Measurements from ENCODE around the gene CHMP3. TPM values are rescaled to one million over a fixed set of nuclear protein-coding genes. Genes with fewer than 3 reads are reported as not detected.

Gene CHMP3
- total RNA-seq, 2 donors from 2014 or later: 59.6 to 60.2 TPM

- DNase-seq: peak in 1 of 2 donors; percentile 19
- Mint-ChIP-seq H3K4me3 (peak overlapping the region; percentile 57 to 74), H3K27me3 (ENCODE audit: low read depth) (no peaks in the 10 kb centered on the region), H3K4me1 (ENCODE audit: low read depth) (peaks cover 49% of the 10 kb centered on the region), H3K9me3 (no peaks in the 10 kb centered on the region), H3K27ac (peak overlapping the region; percentile 88), H3K36me3 (ENCODE audit: insufficient read depth in 2 of 2) (peaks cover 11 to 33% of the 10 kb centered on the region in 2 donors)
- ATAC-seq (replicated peaks in 1 of 2): peak; percentile 37 to 45
Measured at GRCh38 chr2:86468162-86469033, 94.8 kb downstream of the CHMP3 start.

GRCh38 chr2:86466306-86466705 is 96.9 kb downstream of the CHMP3 start:
- ATAC-seq (replicated peaks in 1 of 2): no peak
- H3K9me3 Mint-ChIP-seq: peaks cover 0 to 3% of the 10 kb centered on the region in 2 donors
- H3K36me3 Mint-ChIP-seq (ENCODE audit: insufficient read depth in 2 of 2): peaks cover 18 to 35% of the 10 kb centered on the region in 2 donors
- no peak for DNase-seq
- H3K4me3 Mint-ChIP-seq: no peak overlapping the region
- no peaks in the 10 kb centered on the region for H3K27me3 Mint-ChIP-seq (ENCODE audit: low read depth)
- H3K27ac Mint-ChIP-seq: peak overlapping the region; percentile 27
- peaks cover 49% of the 10 kb centered on the region for H3K4me1 Mint-ChIP-seq (ENCODE audit: low read depth)

GRCh38 chr2:86464652-86465051 is 98.6 kb downstream of the CHMP3 start:
- ATAC-seq (replicated peaks in 1 of 2) (peak in 1 of 2 donors; percentile 81), DNase-seq (no peak)
- Mint-ChIP-seq H3K27me3 (ENCODE audit: low read depth) (no peaks in the 10 kb centered on the region), H3K36me3 (ENCODE audit: insufficient read depth in 2 of 2) (peaks cover 22 to 46% of the 10 kb centered on the region in 2 donors), H3K9me3 (peaks cover 0 to 3% of the 10 kb centered on the region in 2 donors), H3K4me1 (ENCODE audit: low read depth) (peaks cover 42% of the 10 kb centered on the region), H3K27ac (peak overlapping the region; percentile 39), H3K4me3 (peak overlapping the region in 1 of 2 donors; percentile 41)

GRCh38 chr2:86461042-86461743 is 102.0 kb downstream of the CHMP3 start:
- Mint-ChIP-seq H3K27ac (no peak overlapping the region), H3K9me3 (peaks cover 0 to 3% of the 10 kb centered on the region in 2 donors)

GRCh38 chr2:86455181-86455580 is 108.1 kb downstream of the CHMP3 start:
- Mint-ChIP-seq H3K36me3 (ENCODE audit: insufficient read depth in 2 of 2) (peaks cover 11 to 56% of the 10 kb centered on the region in 2 donors), H3K4me1 (ENCODE audit: low read depth) (peaks cover 14% of the 10 kb centered on the region), H3K27ac (peak overlapping the region; percentile 67), H3K4me3 (no peak overlapping the region), H3K27me3 (ENCODE audit: low read depth) (no peaks in the 10 kb centered on the region), H3K9me3 (no peaks in the 10 kb centered on the region)
- DNase-seq (no peak), ATAC-seq (replicated peaks in 1 of 2) (no peak)

More at GRCh38 chr2:86461042-86461743, 102.0 kb downstream of the CHMP3 start:
- Mint-ChIP-seq H3K36me3 (ENCODE audit: insufficient read depth in 2 of 2) (peaks cover 24 to 55% of the 10 kb centered on the region in 2 donors), H3K27me3 (ENCODE audit: low read depth) (no peaks in the 10 kb centered on the region), H3K4me1 (ENCODE audit: low read depth) (peaks cover 31% of the 10 kb centered on the region), H3K4me3 (no peak overlapping the region)
- ATAC-seq (replicated peaks in 1 of 2) (no peak), DNase-seq (no peak)

GRCh38 chr2:86454238-86454637 is 109.0 kb downstream of the CHMP3 start:
- Mint-ChIP-seq H3K27ac (peak overlapping the region; percentile 62), H3K4me3 (peak overlapping the region in 1 of 2 donors; percentile 29), H3K9me3 (no peaks in the 10 kb centered on the region), H3K4me1 (ENCODE audit: low read depth) (peaks cover 20% of the 10 kb centered on the region), H3K27me3 (ENCODE audit: low read depth) (no peaks in the 10 kb centered on the region), H3K36me3 (ENCODE audit: insufficient read depth in 2 of 2) (peaks cover 13 to 57% of the 10 kb centered on the region in 2 donors)
- no peak for DNase-seq
- ATAC-seq (replicated peaks in 1 of 2): peak in 1 of 2 donors; percentile 28

GRCh38 chr2:86453836-86454235 is 109.4 kb downstream of the CHMP3 start:
- Mint-ChIP-seq H3K36me3 (ENCODE audit: insufficient read depth in 2 of 2) (peaks cover 12 to 54% of the 10 kb centered on the region in 2 donors), H3K4me1 (ENCODE audit: low read depth) (peaks cover 24% of the 10 kb centered on the region), H3K27ac (peak overlapping the region; percentile 62), H3K27me3 (ENCODE audit: low read depth) (no peaks in the 10 kb centered on the region), H3K9me3 (no peaks in the 10 kb centered on the region), H3K4me3 (peak overlapping the region in 1 of 2 donors; percentile 29)
- ATAC-seq (replicated peaks in 1 of 2) (peak in 1 of 2 donors; percentile 65), DNase-seq (no peak)

Other genes with a start within 250 kb of the CHMP3 start
- under 1 TPM; 0.38 to 0.63 TPM for gene REEP1, start 225.8 kb downstream of the CHMP3 start, total RNA-seq
- gene KDM3A, start 122.1 kb downstream of the CHMP3 start, total RNA-seq: 10 to 100 TPM; 61.2 to 66.8 TPM
- 10 to 100 TPM; 17.4 to 24.8 TPM for gene RNF103, start 60.4 kb upstream of the CHMP3 start, total RNA-seq
- gene RMND5A, start 156.8 kb upstream of the CHMP3 start, total RNA-seq: 10 to 100 TPM; 50.6 to 51.3 TPM
- gene CD8A, start 227.5 kb upstream of the CHMP3 start, total RNA-seq: 100 to 1,000 TPM; 180 to 222 TPM